ENCODE results near the gene FAM114A1.

DNA sequence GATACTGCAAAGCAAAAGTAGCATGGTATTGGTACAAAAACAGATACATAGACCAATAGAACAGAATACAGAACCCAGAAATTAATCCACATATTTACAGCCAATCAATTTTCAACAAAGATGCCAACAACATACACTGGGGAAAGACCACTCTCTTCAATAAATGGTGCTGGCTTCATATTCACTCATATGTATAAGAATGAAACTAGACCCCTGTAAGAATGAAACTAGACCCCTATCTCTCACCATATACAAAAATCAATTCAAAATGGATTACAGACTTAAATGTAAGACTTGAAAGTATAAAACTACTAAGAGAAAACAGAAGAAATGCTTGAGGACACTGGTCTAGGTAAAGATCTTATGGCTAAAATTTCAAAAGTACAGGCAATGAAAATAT lies 30.3 kb upstream of the FAM114A1 start:
- TF ChIP-seq, protein P1, sequence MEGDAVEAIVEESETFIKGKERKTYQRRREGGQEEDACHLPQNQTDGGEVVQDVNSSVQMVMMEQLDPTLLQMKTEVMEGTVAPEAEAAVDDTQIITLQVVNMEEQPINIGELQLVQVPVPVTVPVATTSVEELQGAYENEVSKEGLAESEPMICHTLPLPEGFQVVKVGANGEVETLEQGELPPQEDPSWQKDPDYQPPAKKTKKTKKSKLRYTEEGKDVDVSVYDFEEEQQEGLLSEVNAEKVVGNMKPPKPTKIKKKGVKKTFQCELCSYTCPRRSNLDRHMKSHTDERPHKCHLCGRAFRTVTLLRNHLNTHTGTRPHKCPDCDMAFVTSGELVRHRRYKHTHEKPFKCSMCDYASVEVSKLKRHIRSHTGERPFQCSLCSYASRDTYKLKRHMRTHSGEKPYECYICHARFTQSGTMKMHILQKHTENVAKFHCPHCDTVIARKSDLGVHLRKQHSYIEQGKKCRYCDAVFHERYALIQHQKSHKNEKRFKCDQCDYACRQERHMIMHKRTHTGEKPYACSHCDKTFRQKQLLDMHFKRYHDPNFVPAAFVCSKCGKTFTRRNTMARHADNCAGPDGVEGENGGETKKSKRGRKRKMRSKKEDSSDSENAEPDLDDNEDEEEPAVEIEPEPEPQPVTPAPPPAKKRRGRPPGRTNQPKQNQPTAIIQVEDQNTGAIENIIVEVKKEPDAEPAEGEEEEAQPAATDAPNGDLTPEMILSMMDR (IDR thresholded peaks at IDR 0.05; ENCODE audit: insufficient read depth, low read length): no peak
- TF ChIP-seq, protein P2, sequence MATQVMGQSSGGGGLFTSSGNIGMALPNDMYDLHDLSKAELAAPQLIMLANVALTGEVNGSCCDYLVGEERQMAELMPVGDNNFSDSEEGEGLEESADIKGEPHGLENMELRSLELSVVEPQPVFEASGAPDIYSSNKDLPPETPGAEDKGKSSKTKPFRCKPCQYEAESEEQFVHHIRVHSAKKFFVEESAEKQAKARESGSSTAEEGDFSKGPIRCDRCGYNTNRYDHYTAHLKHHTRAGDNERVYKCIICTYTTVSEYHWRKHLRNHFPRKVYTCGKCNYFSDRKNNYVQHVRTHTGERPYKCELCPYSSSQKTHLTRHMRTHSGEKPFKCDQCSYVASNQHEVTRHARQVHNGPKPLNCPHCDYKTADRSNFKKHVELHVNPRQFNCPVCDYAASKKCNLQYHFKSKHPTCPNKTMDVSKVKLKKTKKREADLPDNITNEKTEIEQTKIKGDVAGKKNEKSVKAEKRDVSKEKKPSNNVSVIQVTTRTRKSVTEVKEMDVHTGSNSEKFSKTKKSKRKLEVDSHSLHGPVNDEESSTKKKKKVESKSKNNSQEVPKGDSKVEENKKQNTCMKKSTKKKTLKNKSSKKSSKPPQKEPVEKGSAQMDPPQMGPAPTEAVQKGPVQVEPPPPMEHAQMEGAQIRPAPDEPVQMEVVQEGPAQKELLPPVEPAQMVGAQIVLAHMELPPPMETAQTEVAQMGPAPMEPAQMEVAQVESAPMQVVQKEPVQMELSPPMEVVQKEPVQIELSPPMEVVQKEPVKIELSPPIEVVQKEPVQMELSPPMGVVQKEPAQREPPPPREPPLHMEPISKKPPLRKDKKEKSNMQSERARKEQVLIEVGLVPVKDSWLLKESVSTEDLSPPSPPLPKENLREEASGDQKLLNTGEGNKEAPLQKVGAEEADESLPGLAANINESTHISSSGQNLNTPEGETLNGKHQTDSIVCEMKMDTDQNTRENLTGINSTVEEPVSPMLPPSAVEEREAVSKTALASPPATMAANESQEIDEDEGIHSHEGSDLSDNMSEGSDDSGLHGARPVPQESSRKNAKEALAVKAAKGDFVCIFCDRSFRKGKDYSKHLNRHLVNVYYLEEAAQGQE (IDR thresholded peaks at IDR 0.05; ENCODE audit: insufficient replicate concordance, low read depth): no peak
- TF ChIP-seq SPI1 (IDR thresholded peaks at IDR 0.05; ENCODE audit: borderline replicate concordance, low read depth) (no peak), POLR2AphosphoS5 (IDR thresholded peaks at IDR 0.05; ENCODE audit: low read depth) (no peak), GABPA (IDR thresholded peaks at IDR 0.05; ENCODE audit: low read depth) (no peak)
